SU-DHL-6 (cell line): ENCODE results near the gene ZBTB44.

Experiments used
- H2AFZ ChIP-seq: fragments of 200-600 bp; sonication (generic); 2 replicates; pipeline ENCODE4 v1.6.1; 2014; ENCODE audit warnings: low read depth, mild to moderate bottlenecking, moderate library complexity, mixed read lengths, antibody characterized with exemption, low read length; ENCODE audit not compliant: severe bottlenecking
- H3F3A ChIP-seq: fragments of 200-600 bp; shearing (Covaris generic); 2 replicates; pipeline ENCODE4 v1.6.0; 2016; ENCODE audit warnings: antibody characterized with exemption, mild to moderate bottlenecking; ENCODE audit not compliant: insufficient read depth
- H3K27ac ChIP-seq: fragments of 200-600 bp; sonication (generic); 2 replicates; pipeline ENCODE4 v1.5.1; 2016; ENCODE audit warnings: low read depth, mild to moderate bottlenecking, low read length, moderate library complexity, mixed read lengths
- H3K27me3 ChIP-seq: fragments of 200-600 bp; sonication (generic), shearing (Covaris generic); 2 replicates; pipeline ENCODE4 v1.6.0; 2014; ENCODE audit warnings: mild to moderate bottlenecking, low read length
- H3K36me3 ChIP-seq: fragments of 200-600 bp; sonication (generic); 2 replicates; pipeline ENCODE4 v1.6.1; 2014; ENCODE audit warnings: mild to moderate bottlenecking, low read length, mixed read lengths
- H3K4me2 ChIP-seq: fragments of 300-600, 200-600 bp; shearing (Covaris generic), sonication (generic); 2 replicates; pipeline ENCODE4 v1.6.0; 2014; ENCODE audit warnings: low read length, low read depth, mild to moderate bottlenecking; ENCODE audit not compliant: poor library complexity, severe bottlenecking
- H3K4me3 ChIP-seq: fragments of 200-600 bp; sonication (generic); 2 replicates; pipeline ENCODE4 v1.5.1; 2014; ENCODE audit warnings: antibody characterized with exemption, low read length, mild to moderate bottlenecking, mixed read lengths; ENCODE audit not compliant: insufficient read depth, poor library complexity, severe bottlenecking
- H3K79me2 ChIP-seq: fragments of 200-600 bp; sonication (generic); 2 replicates; pipeline ENCODE4 v1.6.1; 2014; ENCODE audit warnings: mild to moderate bottlenecking, low read length, moderate library complexity; ENCODE audit not compliant: insufficient read depth
- H3K9ac ChIP-seq: fragments of 200-600 bp; sonication (generic); 2 replicates; pipeline ENCODE4 v1.7.0; 2014; ENCODE audit warnings: mild to moderate bottlenecking, low read length
- H3K9me2 ChIP-seq: fragments of 200-600 bp; sonication (generic); replicated peaks from 2 replicates; pipeline ENCODE4 v1.6.1; 2014; ENCODE audit warnings: low read length; ENCODE audit not compliant: insufficient read depth
- H3K9me3 ChIP-seq: fragments of 200-600 bp; sonication (generic); 2 replicates; pipeline ENCODE4 v1.6.1; 2014; ENCODE audit warnings: low read length, mixed read lengths; ENCODE audit not compliant: insufficient read depth
- H4K20me1 ChIP-seq: fragments of 200-600 bp; sonication (generic); 2 replicates; pipeline ENCODE4 v1.6.1; 2014; ENCODE audit warnings: low read depth, mild to moderate bottlenecking, antibody characterized with exemption, low read length, moderate library complexity, mixed read lengths
- CTCF ChIP-seq: fragments of 200-600 bp; sonication (generic); IDR thresholded peaks from one replicate; pipeline ENCODE4 v1.5.1; 2017; ENCODE audit warnings: antibody characterized with exemption, mild to moderate bottlenecking, low read length, moderate library complexity; ENCODE audit not compliant: insufficient read depth, poor library complexity, severe bottlenecking
- EZH2phosphoT487 ChIP-seq: fragments of 200-600 bp; sonication (generic), shearing (Covaris generic); conservative IDR thresholded peaks from 2 replicates; pipeline ENCODE4 v1.6.1; 2018; ENCODE audit warnings: mild to moderate bottlenecking, antibody characterized with exemption, low read length, moderate library complexity, mixed read lengths

Gene ZBTB44

DNA sequence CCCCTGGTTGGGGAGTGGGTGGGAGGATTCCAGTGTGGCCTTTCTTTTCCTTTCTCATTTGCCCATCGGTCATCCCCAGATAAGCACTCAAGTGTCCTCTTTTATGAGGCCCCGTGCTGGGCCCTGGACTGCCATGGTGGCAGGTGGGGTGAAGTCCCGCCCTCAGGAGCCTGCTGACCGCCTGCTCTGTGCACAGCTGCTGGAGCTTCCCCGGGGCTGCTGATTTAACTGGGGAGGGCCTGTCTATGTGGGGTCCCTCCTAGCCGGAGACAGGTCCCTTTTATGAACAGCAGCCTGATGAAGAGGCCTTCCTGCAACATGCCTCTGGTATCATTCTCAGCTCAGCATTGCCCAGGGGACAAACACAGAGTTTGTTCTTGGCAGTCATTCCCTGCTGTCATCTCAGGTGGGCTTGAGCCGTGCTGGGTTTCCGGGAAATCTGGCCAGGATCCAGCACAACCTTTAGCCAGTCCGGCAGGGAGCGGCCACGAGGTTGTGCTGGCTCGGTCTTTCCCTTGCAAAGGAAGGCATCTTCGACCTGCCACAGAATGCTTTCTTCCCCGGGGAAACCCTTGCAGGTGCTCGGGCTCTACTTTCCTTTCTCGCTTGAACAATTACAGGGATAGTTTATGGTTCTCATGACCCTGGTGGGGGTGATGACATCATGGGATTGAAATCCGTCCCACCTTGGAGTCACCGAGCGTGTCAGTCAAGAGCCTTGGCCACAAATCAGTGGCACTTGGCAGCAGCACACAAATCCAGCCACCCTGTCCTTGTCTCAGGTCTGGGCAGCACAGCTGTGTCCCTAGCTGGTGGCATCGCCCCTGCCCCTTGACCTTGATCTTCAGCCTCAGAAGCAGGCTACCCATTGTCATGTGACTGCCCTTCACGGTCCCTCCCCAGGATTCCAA is 135.1 kb downstream of the ZBTB44 start:
- no peaks in the 10 kb centered on the region for H3K36me3 ChIP-seq
- H3K4me3 ChIP-seq, result peak overlapping the region; percentile 20
- peaks cover 51% of the 10 kb centered on the region for H3F3A ChIP-seq
- TF ChIP-seq CTCF, result no peak
- no peak for TF ChIP-seq EZH2phosphoT487
- peaks cover 80% of the 10 kb centered on the region for H3K79me2 ChIP-seq
- no peaks in the 10 kb centered on the region for H3K9me2 ChIP-seq
- no peaks in the 10 kb centered on the region for H3K27me3 ChIP-seq
- H4K20me1 ChIP-seq, result no peaks in the 10 kb centered on the region
- H3K27ac ChIP-seq, result peak overlapping the region; percentile 100
- peak overlapping the region; percentile 56 for H3K9ac ChIP-seq
- no peak overlapping the region for H2AFZ ChIP-seq
- H3K4me2 ChIP-seq, result peak overlapping the region; percentile 72
- no peaks in the 10 kb centered on the region for H3K9me3 ChIP-seq

DNA sequence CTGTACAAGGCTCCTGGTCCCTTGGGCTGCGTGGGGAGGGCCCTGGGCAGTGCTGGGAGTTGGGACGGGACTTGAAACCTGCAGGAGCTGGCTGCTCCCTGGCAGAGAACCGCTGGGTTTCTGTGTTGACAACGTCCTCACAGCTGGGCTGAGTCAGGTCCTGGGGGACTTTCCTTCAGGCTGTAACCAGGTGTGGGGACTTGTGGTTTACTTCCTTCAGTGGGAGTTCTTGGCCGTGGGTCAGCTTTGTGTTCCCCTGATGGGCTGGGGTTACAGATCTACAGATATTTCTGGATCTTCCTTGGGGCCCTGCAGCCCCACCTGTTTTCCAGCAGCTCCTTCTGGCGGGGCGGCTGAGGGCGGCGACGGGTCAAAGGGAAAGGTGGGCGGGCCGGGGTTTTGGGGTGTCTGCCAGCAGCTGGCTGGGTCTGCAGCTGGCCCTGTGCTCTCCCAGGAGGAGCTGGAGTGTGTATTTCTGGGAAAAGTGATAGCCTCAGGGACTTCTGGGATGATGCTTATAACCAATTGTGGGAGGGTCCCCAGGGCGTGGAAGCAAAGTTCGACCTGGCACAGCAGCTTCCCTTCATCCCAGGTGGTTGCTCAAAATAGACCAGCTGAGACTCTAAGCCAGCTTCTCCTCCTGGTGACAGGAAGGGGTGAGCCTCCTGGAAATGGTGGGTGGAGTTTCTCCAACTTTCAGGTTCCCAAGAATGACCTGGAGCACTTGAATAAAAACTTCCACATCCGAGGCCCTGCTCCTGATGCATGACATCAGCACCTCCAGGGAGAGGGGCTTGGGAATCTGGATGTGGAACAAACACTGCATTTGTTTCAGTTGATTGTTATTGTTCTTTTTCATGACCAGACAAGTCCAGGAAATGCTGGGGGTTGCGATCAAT is 136.0 kb downstream of the ZBTB44 start:
- H3K27me3 ChIP-seq, result no peaks in the 10 kb centered on the region
- peaks cover 53% of the 10 kb centered on the region for H3F3A ChIP-seq
- H3K4me3 ChIP-seq, result peak overlapping the region; percentile 20
- H3K27ac ChIP-seq, result peak overlapping the region; percentile 100
- peaks cover 80% of the 10 kb centered on the region for H3K79me2 ChIP-seq
- 0 out of 2 replicates have a peak, but pooled peaks cover 2% of the 10 kb centered on the region for H3K36me3 ChIP-seq
- H3K9me2 ChIP-seq, result no peaks in the 10 kb centered on the region
- peak overlapping the region; percentile 72 for H3K4me2 ChIP-seq
- TF ChIP-seq CTCF (no peak), EZH2phosphoT487 (no peak)
- H3K9me3 ChIP-seq, result no peaks in the 10 kb centered on the region
- no peaks in the 10 kb centered on the region for H4K20me1 ChIP-seq
- peak overlapping the region; percentile 56 for H3K9ac ChIP-seq
- H2AFZ ChIP-seq, result no peak overlapping the region

DNA sequence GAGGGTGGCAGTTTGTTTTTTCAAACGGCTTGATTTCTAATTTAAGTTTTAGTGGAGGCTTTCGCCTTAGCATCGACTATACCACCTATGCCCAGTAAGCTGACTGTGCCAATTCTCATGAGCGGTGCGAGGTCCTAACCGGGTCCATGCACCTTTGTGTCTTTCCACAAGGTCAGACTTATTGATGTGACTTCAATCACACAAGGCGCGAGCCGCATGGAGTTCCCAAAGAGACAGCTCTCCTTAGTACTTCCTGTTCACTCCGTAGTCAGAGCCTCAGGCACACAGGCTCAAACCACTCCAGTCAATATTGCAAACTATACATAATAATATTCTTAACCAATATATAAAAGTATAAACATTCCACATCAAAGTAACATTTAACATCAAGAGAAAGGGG is 136.9 kb downstream of the ZBTB44 start:
- peak overlapping the region; percentile 100 for H3K27ac ChIP-seq
- peaks cover 80% of the 10 kb centered on the region for H3K79me2 ChIP-seq
- H3K27me3 ChIP-seq, result no peaks in the 10 kb centered on the region

More for the DNA sequence above, 136.9 kb downstream of the ZBTB44 start:
- H3K9ac ChIP-seq, result peak overlapping the region; percentile 56
- TF ChIP-seq EZH2phosphoT487, result no peak
- TF ChIP-seq CTCF, result no peak
- H3K4me2 ChIP-seq, result peak overlapping the region; percentile 72
- H3K9me2 ChIP-seq, result no peaks in the 10 kb centered on the region
- no peaks in the 10 kb centered on the region for H3K9me3 ChIP-seq
- no peak overlapping the region for H3K4me3 ChIP-seq
- H3F3A ChIP-seq, result peaks cover 54% of the 10 kb centered on the region
- 0 out of 2 replicates have a peak, but pooled peaks cover 2% of the 10 kb centered on the region for H3K36me3 ChIP-seq
- no peak overlapping the region for H2AFZ ChIP-seq
- H4K20me1 ChIP-seq, result no peaks in the 10 kb centered on the region
